Activated T-helper 2 cell treated with anti-CD3 and anti-CD28 coated beads, Interferon-gamma antibody, Interleukin-2, Interleukin-4, amounts not matched to agents 10 μg/mL and 5 μg/mL and 100 μg/mL, durations not matched to agents 14 hours and 24 hours and 36 hours (primary cell): ENCODE data around the gene CASP10. TPM values are rescaled to one million over a fixed set of nuclear protein-coding genes. Genes with fewer than 3 reads are reported as not detected.
"Not testable (repeated sequence)": the region's sequence is repeated elsewhere in the genome, so short reads cannot be mapped to it uniquely, and the experiment has no call there.

Source experiments
- DNase-seq: peaks from one replicate; pipeline ENCODE4 v3.0.0; 2021; ENCODE audit warnings: low spot score
- H3K27ac Mint-ChIP-seq: one replicate; pipeline ENCODE4 v1.8.0; 2021; ENCODE audit warnings: mixed read lengths
- H3K27me3 Mint-ChIP-seq: one replicate; pipeline ENCODE4 v1.8.0; 2021; ENCODE audit warnings: low read depth, mixed read lengths
- H3K36me3 Mint-ChIP-seq: one replicate; pipeline ENCODE4 v1.8.0; 2021; ENCODE audit warnings: low read depth, mixed read lengths
- H3K4me1 Mint-ChIP-seq: one replicate; pipeline ENCODE4 v1.8.0; 2021; ENCODE audit warnings: low read depth, mixed read lengths
- H3K4me3 Mint-ChIP-seq: one replicate; pipeline ENCODE4 v1.8.0; 2021; ENCODE audit warnings: low read depth, mild to moderate bottlenecking, moderate library complexity, mixed read lengths
- H3K9me3 Mint-ChIP-seq: one replicate; pipeline ENCODE4 v1.8.0; 2021; ENCODE audit warnings: mixed read lengths
- intact Hi-C: fragments of 100-400 bp; cut with micrococcal nuclease; formaldehyde crosslinking; loops from one replicate; pipeline ENCODE4 v1.15.1; 2023
- total RNA-seq: library from RNA; stranded (reverse); gene quantifications from 2 replicates; pipeline ENCODE4 v1.2.3, GENCODE V29; 2022

Gene CASP10
- total RNA-seq, 1 donor from 2014 or later = 14.3 TPM

DNA sequence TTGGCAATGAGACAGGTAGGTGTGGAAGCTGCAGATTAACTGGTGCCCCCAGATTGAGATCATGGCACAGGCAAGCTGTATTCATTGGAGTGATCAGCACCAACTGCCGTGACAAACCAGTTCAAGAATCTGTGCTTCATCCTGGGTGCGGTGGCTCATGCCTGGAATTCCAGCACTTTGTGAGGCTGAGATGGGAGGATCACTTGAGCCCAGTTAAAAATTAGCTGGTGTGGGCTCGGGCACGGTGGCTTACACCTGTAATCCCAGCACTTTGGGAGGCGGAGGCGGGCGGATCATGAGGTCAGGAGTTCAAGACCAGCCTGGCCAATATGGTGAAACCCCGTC is 33.1 kb upstream of the CASP10 start:
- not testable (repeated sequence) for H3K27ac Mint-ChIP-seq, DNase-seq, H3K27me3 Mint-ChIP-seq, H3K9me3 Mint-ChIP-seq, H3K4me3 Mint-ChIP-seq
- Mint-ChIP-seq H3K4me1 (peaks cover 32% of the 10 kb centered on the region), H3K36me3 (peaks cover 77% of the 10 kb centered on the region)
- intact Hi-C loops = loop anchor here (2.0 kb wide), 1 partner anchor 19 kb away; no protein-coding TSS in a partner anchor

DNA sequence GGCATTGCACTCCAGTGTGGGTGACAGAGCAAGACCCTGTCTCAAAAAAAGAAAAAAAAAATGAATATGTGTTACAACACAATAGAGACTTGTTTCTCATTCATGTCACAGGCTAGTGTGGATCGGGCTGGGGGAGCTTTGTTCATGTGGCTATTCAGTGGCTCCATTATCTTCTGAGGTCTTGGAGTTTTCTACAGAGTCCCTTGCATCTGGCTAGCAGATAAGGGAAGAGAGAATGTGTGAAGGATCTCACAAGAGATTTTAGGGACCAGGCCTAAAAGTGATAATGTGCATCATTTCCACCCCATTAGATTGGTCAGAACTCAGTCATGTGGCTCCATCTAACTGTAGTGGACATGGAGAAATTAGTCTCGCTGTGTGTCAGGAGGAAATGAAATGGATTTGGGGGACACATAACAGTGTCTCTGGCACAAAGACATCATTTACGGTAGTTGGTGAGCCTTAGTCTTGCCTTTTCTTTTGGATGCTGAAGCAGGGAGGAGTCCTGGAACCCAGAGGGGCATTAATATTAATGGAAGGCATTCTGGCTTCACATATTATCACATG is 32.4 kb upstream of the CASP10 start:
- H3K27ac Mint-ChIP-seq = peak overlapping the region; percentile 38
- H3K4me1 Mint-ChIP-seq = peaks cover 30% of the 10 kb centered on the region
- no peak overlapping the region for H3K4me3 Mint-ChIP-seq
- intact Hi-C loops = loop anchor here (2.0 kb wide), 1 partner anchor 20 kb away; no protein-coding TSS in a partner anchor
- H3K36me3 Mint-ChIP-seq = peaks cover 77% of the 10 kb centered on the region
- DNase-seq = no peak
- no peaks in the 10 kb centered on the region for H3K9me3 Mint-ChIP-seq
- H3K27me3 Mint-ChIP-seq = no peaks in the 10 kb centered on the region

GRCh38 chr2:201151127-201151981 is 31.6 kb upstream of the CASP10 start:
- no peak for DNase-seq
- Mint-ChIP-seq H3K27ac (peak overlapping the region; percentile 70), H3K4me3 (no peak overlapping the region)

GRCh38 chr2:201152517-201152916 is 30.4 kb upstream of the CASP10 start:
- Mint-ChIP-seq H3K27ac (peak overlapping the region; percentile 47), H3K36me3 (peaks cover 79% of the 10 kb centered on the region), H3K4me3 (no peak overlapping the region), H3K9me3 (no peaks in the 10 kb centered on the region), H3K27me3 (no peaks in the 10 kb centered on the region), H3K4me1 (peaks cover 26% of the 10 kb centered on the region)
- intact Hi-C loops = no loop called here
- DNase-seq = no peak

More at GRCh38 chr2:201151127-201151981, 31.6 kb upstream of the CASP10 start:
- Mint-ChIP-seq H3K27me3 (no peaks in the 10 kb centered on the region), H3K4me1 (peaks cover 29% of the 10 kb centered on the region), H3K36me3 (peaks cover 80% of the 10 kb centered on the region), H3K9me3 (no peaks in the 10 kb centered on the region)
- intact Hi-C loops = loop anchor here (2.0 kb wide), 1 partner anchor 21 kb away; no protein-coding TSS in a partner anchor

- Mint-ChIP-seq H3K27ac (peak overlapping the region; percentile 43), H3K36me3 (peaks cover 85% of the 10 kb centered on the region), H3K4me1 (peaks cover 31% of the 10 kb centered on the region), H3K4me3 (no peak overlapping the region), H3K27me3 (no peaks in the 10 kb centered on the region), H3K9me3 (no peaks in the 10 kb centered on the region)
- intact Hi-C loops = no loop called here
- DNase-seq = no peak
Measured at GRCh38 chr2:201152999-201153815, 29.7 kb upstream of the CASP10 start.

- Mint-ChIP-seq H3K36me3 (peaks cover 79% of the 10 kb centered on the region), H3K4me1 (peaks cover 28% of the 10 kb centered on the region), H3K27me3 (no peaks in the 10 kb centered on the region), H3K27ac (no peak overlapping the region), H3K4me3 (no peak overlapping the region), H3K9me3 (no peaks in the 10 kb centered on the region)
- intact Hi-C loops = loop anchor here (5.0 kb wide), 1 partner anchor 193 kb away; the partner anchor contains the start of gene ORC2
- DNase-seq = no peak
Measured at GRCh38 chr2:201154615-201155399, 28.1 kb upstream of the CASP10 start.

- H3K27me3 Mint-ChIP-seq = no peaks in the 10 kb centered on the region
- H3K36me3 Mint-ChIP-seq = peaks cover 79% of the 10 kb centered on the region
- no peaks in the 10 kb centered on the region for H3K9me3 Mint-ChIP-seq
- no peak overlapping the region for H3K4me3 Mint-ChIP-seq
- H3K27ac Mint-ChIP-seq = no peak overlapping the region
- intact Hi-C loops = loop anchor here (5.0 kb wide), 1 partner anchor 194 kb away; the partner anchor contains the start of gene ORC2
- no peak for DNase-seq
- peaks cover 21% of the 10 kb centered on the region for H3K4me1 Mint-ChIP-seq
Measured at GRCh38 chr2:201156036-201156435, 26.9 kb upstream of the CASP10 start.

GRCh38 chr2:201156640-201157039 is 26.3 kb upstream of the CASP10 start:
- Mint-ChIP-seq H3K9me3 (no peaks in the 10 kb centered on the region), H3K27ac (peak overlapping the region; percentile 22), H3K36me3 (peaks cover 74% of the 10 kb centered on the region), H3K4me1 (peaks cover 15% of the 10 kb centered on the region), H3K4me3 (no peak overlapping the region), H3K27me3 (no peaks in the 10 kb centered on the region)
- intact Hi-C loops = loop anchor here (5.0 kb wide), 1 partner anchor 194 kb away; the partner anchor contains the start of gene ORC2
- no peak for DNase-seq

GRCh38 chr2:201157694-201158093 is 25.2 kb upstream of the CASP10 start:
- peaks cover 77% of the 10 kb centered on the region for H3K36me3 Mint-ChIP-seq
- no peak for DNase-seq
- no peaks in the 10 kb centered on the region for H3K9me3 Mint-ChIP-seq
- no peaks in the 10 kb centered on the region for H3K27me3 Mint-ChIP-seq
- H3K4me1 Mint-ChIP-seq = peaks cover 14% of the 10 kb centered on the region
- H3K4me3 Mint-ChIP-seq = no peak overlapping the region
- intact Hi-C loops = loop anchor here (1.0 to 5.0 kb wide), 3 partner anchors 40 to 195 kb away; partner anchors contain the start of genes HYCC2 and ORC2
- peak overlapping the region; percentile 40 for H3K27ac Mint-ChIP-seq

GRCh38 chr2:201158111-201158929 is 24.6 kb upstream of the CASP10 start:
- peak; percentile 49 for DNase-seq
- peaks cover 14% of the 10 kb centered on the region for H3K4me1 Mint-ChIP-seq
- no peaks in the 10 kb centered on the region for H3K9me3 Mint-ChIP-seq
- intact Hi-C loops = loop anchor here (1.0 to 5.0 kb wide), 3 partner anchors 41 to 196 kb away; partner anchors contain the start of genes HYCC2 and ORC2
- no peak overlapping the region for H3K4me3 Mint-ChIP-seq
- H3K36me3 Mint-ChIP-seq = peaks cover 77% of the 10 kb centered on the region
- peak overlapping the region; percentile 40 for H3K27ac Mint-ChIP-seq
- H3K27me3 Mint-ChIP-seq = no peaks in the 10 kb centered on the region

GRCh38 chr2:201164166-201164565 is 18.8 kb upstream of the CASP10 start:
- Mint-ChIP-seq H3K36me3 (peaks cover 84% of the 10 kb centered on the region), H3K4me1 (peaks cover 4% of the 10 kb centered on the region), H3K27ac (no peak overlapping the region), H3K27me3 (no peaks in the 10 kb centered on the region), H3K9me3 (peaks cover 7% of the 10 kb centered on the region), H3K4me3 (no peak overlapping the region)
- intact Hi-C loops = no loop called here
- DNase-seq = no peak
